ENCODE data around the gene ATP2B3. TPM values are rescaled to one million over a fixed set of nuclear protein-coding genes. Genes with fewer than 3 reads are reported as not detected.

Gene ATP2B3
- total RNA-seq, 2 donors from 2014 or later, result 0.68 to 0.85 TPM

DNA sequence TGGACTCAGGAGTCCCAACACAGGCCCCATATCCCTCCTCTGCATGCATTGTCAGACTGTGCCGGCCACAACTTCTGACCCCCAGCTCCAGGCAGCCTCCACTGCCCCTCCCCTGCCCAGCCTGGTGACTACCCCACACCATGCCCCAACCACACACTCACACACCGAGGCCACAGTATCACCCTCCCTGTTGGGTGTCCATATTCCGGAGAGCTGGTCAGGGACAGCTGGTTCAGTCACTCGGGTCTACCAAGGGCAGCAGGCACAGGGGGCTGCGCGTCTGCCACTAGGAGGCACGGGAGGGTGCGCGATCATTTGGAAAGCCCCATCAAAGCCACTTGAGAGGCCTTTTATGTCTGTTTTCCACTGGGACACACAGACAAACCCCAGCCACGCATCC, 55.2 kb downstream of the ATP2B3 start:
- DNase-seq (ENCODE audit: low spot score) (no peak), ATAC-seq (ENCODE audit: insufficient number of reproducible peaks, low FRiP score, low read depth) (no peak)
- no peaks in the 10 kb centered on the region for H3K4me1 ChIP-seq (ENCODE audit: control insufficient read depth in 1 of 2, low read depth in 2 of 2)
- no peaks in the 10 kb centered on the region for H3K27me3 ChIP-seq (replicated peaks; ENCODE audit: insufficient read depth)
- H3K36me3 ChIP-seq, result no peaks in the 10 kb centered on the region
- H3K4me3 ChIP-seq, result no peak overlapping the region
- H3K9me3 ChIP-seq, result no peaks in the 10 kb centered on the region
- TF ChIP-seq, protein P1, sequence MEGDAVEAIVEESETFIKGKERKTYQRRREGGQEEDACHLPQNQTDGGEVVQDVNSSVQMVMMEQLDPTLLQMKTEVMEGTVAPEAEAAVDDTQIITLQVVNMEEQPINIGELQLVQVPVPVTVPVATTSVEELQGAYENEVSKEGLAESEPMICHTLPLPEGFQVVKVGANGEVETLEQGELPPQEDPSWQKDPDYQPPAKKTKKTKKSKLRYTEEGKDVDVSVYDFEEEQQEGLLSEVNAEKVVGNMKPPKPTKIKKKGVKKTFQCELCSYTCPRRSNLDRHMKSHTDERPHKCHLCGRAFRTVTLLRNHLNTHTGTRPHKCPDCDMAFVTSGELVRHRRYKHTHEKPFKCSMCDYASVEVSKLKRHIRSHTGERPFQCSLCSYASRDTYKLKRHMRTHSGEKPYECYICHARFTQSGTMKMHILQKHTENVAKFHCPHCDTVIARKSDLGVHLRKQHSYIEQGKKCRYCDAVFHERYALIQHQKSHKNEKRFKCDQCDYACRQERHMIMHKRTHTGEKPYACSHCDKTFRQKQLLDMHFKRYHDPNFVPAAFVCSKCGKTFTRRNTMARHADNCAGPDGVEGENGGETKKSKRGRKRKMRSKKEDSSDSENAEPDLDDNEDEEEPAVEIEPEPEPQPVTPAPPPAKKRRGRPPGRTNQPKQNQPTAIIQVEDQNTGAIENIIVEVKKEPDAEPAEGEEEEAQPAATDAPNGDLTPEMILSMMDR (IDR thresholded peaks at IDR 0.05), result no peak
- no peak overlapping the region for H3K27ac ChIP-seq

DNA sequence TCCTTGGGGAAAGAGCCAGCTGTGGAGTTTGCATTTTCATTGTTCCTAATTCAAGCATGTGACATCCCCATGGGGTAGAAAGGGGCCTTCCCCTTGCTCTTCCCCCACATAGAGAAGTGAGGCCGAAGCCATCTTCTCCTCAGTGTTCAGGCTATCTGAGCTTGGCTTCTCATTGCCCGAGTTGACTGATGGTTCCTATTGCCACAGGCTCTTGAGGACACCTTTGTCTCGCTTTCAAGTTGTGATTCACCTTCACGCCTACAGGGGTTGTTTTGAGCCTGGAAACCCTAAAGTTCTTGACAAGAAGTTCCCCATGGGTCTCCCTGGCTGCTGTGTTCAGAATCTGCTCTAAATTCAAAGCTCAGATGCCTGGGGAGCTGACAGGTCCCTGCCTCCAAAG, 56.5 kb downstream of the ATP2B3 start:
- TF ChIP-seq, protein P1 (IDR thresholded peaks at IDR 0.05), result no peak
- no peak for ATAC-seq (ENCODE audit: insufficient number of reproducible peaks, low FRiP score, low read depth)
- no peaks in the 10 kb centered on the region for H3K27me3 ChIP-seq (replicated peaks; ENCODE audit: insufficient read depth)

DNA sequence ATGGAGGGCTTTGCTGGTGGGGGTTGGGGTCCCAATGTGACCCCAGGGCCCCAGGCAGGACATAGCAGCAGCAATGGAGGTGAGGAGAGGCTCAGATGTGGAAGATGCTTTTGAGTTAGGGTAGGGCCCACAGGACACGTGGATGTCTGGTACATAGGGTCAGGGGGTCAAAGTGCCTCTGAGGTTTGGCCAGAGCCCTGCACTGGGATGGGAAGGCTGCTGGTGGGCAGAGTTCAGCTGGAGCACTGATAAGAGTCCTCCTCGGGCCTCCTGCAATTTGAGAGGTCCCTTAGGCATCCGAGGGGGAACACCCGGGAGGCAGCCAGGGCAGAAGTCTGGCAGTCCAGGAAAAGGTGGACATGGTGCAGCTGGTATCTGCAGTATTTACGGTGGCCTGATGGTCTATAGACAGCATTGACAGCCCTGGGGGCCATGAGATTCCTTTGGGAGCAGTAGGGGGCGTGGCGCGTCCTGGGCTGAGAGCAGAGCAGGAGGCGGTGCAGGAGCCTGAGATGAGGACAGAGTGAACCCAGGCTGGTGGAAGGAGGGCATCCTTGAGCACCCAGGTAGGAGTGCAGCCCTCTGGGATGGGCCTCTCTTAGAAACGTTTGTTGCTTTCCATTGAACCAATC, 58.9 kb downstream of the ATP2B3 start:
- no peaks in the 10 kb centered on the region for H3K4me1 ChIP-seq (ENCODE audit: control insufficient read depth in 1 of 2, low read depth in 2 of 2)
- no peaks in the 10 kb centered on the region for H3K36me3 ChIP-seq
- H3K27ac ChIP-seq, result no peak overlapping the region
- H3K4me3 ChIP-seq, result no peak overlapping the region
- ATAC-seq (ENCODE audit: insufficient number of reproducible peaks, low FRiP score, low read depth) (no peak), DNase-seq (ENCODE audit: low spot score) (no peak)
- no peaks in the 10 kb centered on the region for H3K9me3 ChIP-seq
- TF ChIP-seq, protein P1 (IDR thresholded peaks at IDR 0.05), result no peak
- no peaks in the 10 kb centered on the region for H3K27me3 ChIP-seq (replicated peaks; ENCODE audit: insufficient read depth)

More for the DNA sequence above, 56.5 kb downstream of the ATP2B3 start:
- no peaks in the 10 kb centered on the region for H3K9me3 ChIP-seq
- no peak overlapping the region for H3K4me3 ChIP-seq
- no peaks in the 10 kb centered on the region for H3K4me1 ChIP-seq (ENCODE audit: control insufficient read depth in 1 of 2, low read depth in 2 of 2)
- no peak overlapping the region for H3K27ac ChIP-seq
- no peaks in the 10 kb centered on the region for H3K36me3 ChIP-seq
- DNase-seq (ENCODE audit: low spot score), result no peak

DNA sequence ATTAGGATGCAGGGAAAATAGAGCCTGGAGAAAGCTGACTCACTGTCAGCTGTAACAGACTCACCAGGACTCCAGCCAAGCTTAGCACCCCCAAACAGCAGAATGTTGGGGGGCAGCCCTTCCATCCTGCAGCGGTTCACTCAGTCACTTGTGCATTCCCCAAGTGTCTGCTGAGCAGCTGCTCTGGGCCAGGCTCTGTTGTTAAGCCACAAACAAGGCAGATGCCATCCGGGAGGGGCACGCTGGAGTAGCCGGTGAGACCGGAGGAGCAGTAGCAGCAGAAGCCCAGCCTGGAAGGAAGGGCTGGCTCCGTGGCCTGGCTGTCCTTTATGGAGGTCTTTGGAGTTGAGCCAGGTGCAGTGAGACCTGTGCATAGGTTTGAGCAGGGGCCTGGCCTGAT, 59.5 kb downstream of the ATP2B3 start:
- no peaks in the 10 kb centered on the region for H3K27me3 ChIP-seq (replicated peaks; ENCODE audit: insufficient read depth)
- TF ChIP-seq, protein P1 (IDR thresholded peaks at IDR 0.05), result no peak

DNA sequence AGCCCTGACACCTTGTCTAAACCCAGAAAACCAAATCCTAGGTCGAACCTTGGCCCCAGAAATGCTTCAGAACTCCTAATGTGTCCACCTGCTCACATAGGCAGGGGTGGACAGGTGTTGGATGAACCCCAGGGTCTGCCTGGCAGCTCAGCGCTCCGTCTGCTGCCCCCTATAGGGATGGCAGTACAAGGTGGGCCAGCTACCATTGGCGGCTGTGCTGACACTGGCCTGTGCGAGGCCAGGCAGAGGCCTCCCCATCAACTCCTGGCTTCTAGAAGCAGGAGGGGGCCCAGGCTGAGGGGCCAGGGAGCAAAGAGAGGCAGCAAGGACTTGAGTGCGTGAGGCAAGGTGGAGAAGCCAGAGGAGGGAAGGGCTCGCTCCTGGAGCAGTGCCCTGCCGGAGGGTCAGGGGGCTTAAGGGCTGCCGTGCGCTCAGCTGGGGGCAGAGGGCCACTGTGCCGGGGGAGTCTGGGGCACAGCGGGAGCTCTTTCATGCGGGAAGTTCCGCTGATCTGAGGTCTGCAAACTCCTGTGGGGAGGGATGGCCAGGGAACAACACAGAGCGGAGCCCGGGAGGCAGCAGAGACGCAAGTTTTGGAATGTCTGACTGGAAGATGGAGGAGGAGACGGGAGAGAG, 60.9 kb downstream of the ATP2B3 start:
- Histone ChIP-seq H3K4me3 (no peak overlapping the region), H3K36me3 (no peaks in the 10 kb centered on the region), H3K4me1 (ENCODE audit: control insufficient read depth in 1 of 2, low read depth in 2 of 2) (no peaks in the 10 kb centered on the region), H3K27ac (no peak overlapping the region), H3K9me3 (no peaks in the 10 kb centered on the region), H3K27me3 (replicated peaks; ENCODE audit: insufficient read depth) (no peaks in the 10 kb centered on the region)
- no peak for ATAC-seq (ENCODE audit: insufficient number of reproducible peaks, low FRiP score, low read depth)
- DNase-seq (ENCODE audit: low spot score), result no peak
- TF ChIP-seq, protein P1 (IDR thresholded peaks at IDR 0.05), result no peak

More for the DNA sequence above, 59.5 kb downstream of the ATP2B3 start:
- no peaks in the 10 kb centered on the region for H3K36me3 ChIP-seq
- no peak overlapping the region for H3K27ac ChIP-seq
- ATAC-seq (ENCODE audit: insufficient number of reproducible peaks, low FRiP score, low read depth) (no peak), DNase-seq (ENCODE audit: low spot score) (no peak)
- no peak overlapping the region for H3K4me3 ChIP-seq
- H3K4me1 ChIP-seq (ENCODE audit: control insufficient read depth in 1 of 2, low read depth in 2 of 2), result no peaks in the 10 kb centered on the region
- H3K9me3 ChIP-seq, result no peaks in the 10 kb centered on the region

All from thoracic aorta (tissue), 2 donors.